ENCODE measurements around the gene TOMM70.

The TOMM70 gene

GRCh38 chr3:100411091-100411982 lies 10.4 kb upstream of the TOMM70 start:
- no peak for DNase-seq (ENCODE audit: low read depth)

GRCh38 chr3:100407977-100408532 lies 7.2 kb upstream of the TOMM70 start:
- no peak for DNase-seq (ENCODE audit: low read depth)

GRCh38 chr3:100407164-100407563 lies 6.3 kb upstream of the TOMM70 start:
- DNase-seq (ENCODE audit: low read depth), result no peak

GRCh38 chr3:100404250-100404548 lies 3.3 kb upstream of the TOMM70 start:
- DNase-seq (ENCODE audit: low read depth), result no peak

- no peak for DNase-seq (ENCODE audit: low read depth)
Measured at GRCh38 chr3:100403362-100404249, 2.7 kb upstream of the TOMM70 start.

- no peak for DNase-seq (ENCODE audit: low read depth)
Measured at GRCh38 chr3:100402891-100403290, 2.0 kb upstream of the TOMM70 start.

- no peak for DNase-seq (ENCODE audit: low read depth)
Measured at GRCh38 chr3:100402256-100402655, 1.4 kb upstream of the TOMM70 start.

GRCh38 chr3:100401674-100402041 lies 769 bp upstream of the TOMM70 start:
- DNase-seq (ENCODE audit: low read depth), result peak; percentile 30

GRCh38 chr3:100400419-100400779 lies 490 bp downstream of the TOMM70 start:
- peak; percentile 10 for DNase-seq (ENCODE audit: low read depth)

- no peak for DNase-seq (ENCODE audit: low read depth)
Measured at GRCh38 chr3:100399341-100400071, 1.4 kb downstream of the TOMM70 start.

GRCh38 chr3:100396967-100397366 lies 3.9 kb downstream of the TOMM70 start:
- DNase-seq (ENCODE audit: low read depth), result no peak

GRCh38 chr3:100395679-100396431 lies 5.0 kb downstream of the TOMM70 start:
- no peak for DNase-seq (ENCODE audit: low read depth)

- no peak for DNase-seq (ENCODE audit: low read depth)
Measured at GRCh38 chr3:100389025-100389424, 11.9 kb downstream of the TOMM70 start.

GRCh38 chr3:100386437-100387074 lies 14.3 kb downstream of the TOMM70 start:
- no peak for DNase-seq (ENCODE audit: low read depth)

GRCh38 chr3:100384733-100385525 lies 16.0 kb downstream of the TOMM70 start:
- DNase-seq (ENCODE audit: low read depth), result no peak

- DNase-seq (ENCODE audit: low read depth), result no peak
Measured at GRCh38 chr3:100376301-100376700, 24.6 kb downstream of the TOMM70 start.

GRCh38 chr3:100374521-100374920 lies 26.4 kb downstream of the TOMM70 start:
- DNase-seq (ENCODE audit: low read depth), result no peak

GRCh38 chr3:100370756-100371155 lies 30.1 kb downstream of the TOMM70 start:
- DNase-seq (ENCODE audit: low read depth), result no peak

GRCh38 chr3:100368441-100368840 lies 32.4 kb downstream of the TOMM70 start:
- no peak for DNase-seq (ENCODE audit: low read depth)

- DNase-seq (ENCODE audit: low read depth), result no peak
Measured at GRCh38 chr3:100366424-100366823, 34.5 kb downstream of the TOMM70 start.

All from activated gamma-delta T cell treated with anti-CD3 and anti-CD28 coated beads, Interleukin-2, amount 50 U/mL, for 16 hours (primary cell).